ENCODE data around the gene RAB37.

Gene RAB37

GRCh38 chr17:74777901-74778515 is 41.0 kb downstream of the RAB37 start:
- no peak for DNase-seq (ENCODE audit: low spot score)

GRCh38 chr17:74778960-74779359 is 41.9 kb downstream of the RAB37 start:
- no peak for DNase-seq (ENCODE audit: low spot score)

GRCh38 chr17:74779501-74779900 is 42.4 kb downstream of the RAB37 start:
- DNase-seq (ENCODE audit: low spot score): no peak

DNA sequence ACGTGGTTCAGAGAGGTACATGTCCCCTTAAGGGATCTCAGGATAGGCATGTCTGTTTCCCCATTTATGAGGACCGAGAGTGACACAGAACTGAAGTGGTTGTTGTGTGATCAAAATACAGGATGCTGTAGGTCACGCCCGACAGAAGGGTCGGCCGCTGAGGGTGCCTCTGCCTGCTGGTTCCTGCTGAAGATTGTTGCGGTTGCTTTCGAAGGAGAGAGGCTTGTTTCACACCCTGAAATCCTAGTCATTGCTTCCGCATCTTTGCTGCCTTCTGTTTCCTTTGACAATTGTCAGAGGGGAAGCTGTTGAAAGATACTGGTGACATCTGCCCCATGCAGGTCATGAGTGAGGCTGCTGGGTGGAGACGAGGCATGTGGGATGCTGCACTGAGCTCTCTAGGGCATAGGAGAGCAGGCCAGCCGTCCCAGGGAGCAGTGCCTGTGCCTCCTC is 42.9 kb downstream of the RAB37 start:
- peak; percentile 1 for DNase-seq (ENCODE audit: low spot score)

GRCh38 chr17:74780443-74781238 is 43.6 kb downstream of the RAB37 start:
- peak; percentile 68 for DNase-seq (ENCODE audit: low spot score)

DNA sequence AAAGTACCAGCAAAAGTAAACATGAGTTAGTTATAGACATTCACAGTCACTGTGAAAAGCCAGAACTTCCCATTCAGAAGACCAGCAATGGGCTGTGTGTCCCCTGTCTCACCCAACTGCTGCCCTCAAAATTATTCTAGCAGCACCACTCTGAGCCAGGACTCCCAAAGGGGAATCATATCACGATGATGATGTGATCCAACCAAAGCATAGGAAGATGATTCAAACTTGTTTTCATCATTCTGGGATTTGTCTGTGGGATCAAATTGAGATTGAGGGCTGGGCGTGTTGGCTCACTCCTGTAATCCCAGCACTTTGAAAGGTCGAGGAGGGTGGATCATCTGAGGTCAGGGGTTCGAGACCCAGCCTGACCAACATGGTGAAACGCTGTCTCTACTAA is 45.5 kb downstream of the RAB37 start:
- DNase-seq (ENCODE audit: low spot score): no peak

GRCh38 chr17:74784125-74784810 is 47.2 kb downstream of the RAB37 start:
- DNase-seq (ENCODE audit: low spot score): no peak

GRCh38 chr17:74785096-74785980 is 48.3 kb downstream of the RAB37 start:
- DNase-seq (ENCODE audit: low spot score): no peak

DNA sequence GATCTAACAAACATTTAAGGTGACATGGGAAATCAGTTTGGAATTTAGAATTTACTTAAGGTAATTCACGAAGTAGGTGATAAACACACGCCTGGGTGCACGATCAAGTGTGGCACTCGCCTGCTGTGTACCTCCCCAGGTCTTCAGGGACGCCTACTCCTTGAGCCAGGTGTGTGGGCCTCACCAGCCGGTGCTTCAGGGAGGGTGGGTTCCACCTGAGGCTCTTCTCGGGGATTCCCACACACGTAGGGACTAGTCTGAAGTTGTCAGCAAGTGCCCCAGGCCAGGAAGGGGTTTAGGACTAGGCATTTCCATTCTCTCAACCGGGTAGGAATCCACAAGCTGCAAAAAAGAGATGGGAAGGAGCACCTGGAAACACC is 48.9 kb downstream of the RAB37 start:
- no peak for DNase-seq (ENCODE audit: low spot score)

DNA sequence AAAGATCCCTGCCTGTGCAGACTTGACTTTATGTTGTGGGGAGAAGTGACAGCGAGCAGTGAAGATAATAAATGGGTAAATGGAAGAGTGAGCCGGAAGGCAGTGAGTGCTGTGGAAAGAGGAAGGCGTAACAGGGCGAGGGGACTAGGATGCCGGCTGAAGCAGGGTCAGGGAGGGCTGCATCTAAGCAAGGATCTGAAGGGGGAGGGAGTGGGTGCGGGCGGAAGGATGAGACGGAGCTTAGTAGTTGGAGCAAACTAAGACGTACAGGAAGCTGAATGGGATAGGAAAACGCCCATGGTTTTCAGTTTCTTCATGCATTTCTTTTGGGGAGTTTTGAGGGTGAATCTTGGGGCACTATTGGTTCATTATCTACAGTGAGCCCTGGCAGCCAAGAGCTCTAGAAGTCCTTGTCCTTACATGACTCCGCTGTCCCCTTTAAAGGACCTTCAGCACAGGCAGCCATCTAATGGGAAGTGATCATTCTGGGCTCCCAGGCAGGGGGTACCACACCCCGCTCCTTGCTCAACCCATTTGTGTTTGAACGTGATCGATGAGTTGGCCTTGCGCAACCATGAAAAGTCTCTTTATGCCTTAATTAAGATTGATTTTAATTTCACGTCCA is 49.5 kb downstream of the RAB37 start:
- no peak for DNase-seq (ENCODE audit: low spot score)

GRCh38 chr17:74790161-74791058 is 53.4 kb downstream of the RAB37 start:
- peak; percentile 5 for DNase-seq (ENCODE audit: low spot score)

GRCh38 chr17:74792586-74793105 is 55.6 kb downstream of the RAB37 start:
- no peak for DNase-seq (ENCODE audit: low spot score)

DNA sequence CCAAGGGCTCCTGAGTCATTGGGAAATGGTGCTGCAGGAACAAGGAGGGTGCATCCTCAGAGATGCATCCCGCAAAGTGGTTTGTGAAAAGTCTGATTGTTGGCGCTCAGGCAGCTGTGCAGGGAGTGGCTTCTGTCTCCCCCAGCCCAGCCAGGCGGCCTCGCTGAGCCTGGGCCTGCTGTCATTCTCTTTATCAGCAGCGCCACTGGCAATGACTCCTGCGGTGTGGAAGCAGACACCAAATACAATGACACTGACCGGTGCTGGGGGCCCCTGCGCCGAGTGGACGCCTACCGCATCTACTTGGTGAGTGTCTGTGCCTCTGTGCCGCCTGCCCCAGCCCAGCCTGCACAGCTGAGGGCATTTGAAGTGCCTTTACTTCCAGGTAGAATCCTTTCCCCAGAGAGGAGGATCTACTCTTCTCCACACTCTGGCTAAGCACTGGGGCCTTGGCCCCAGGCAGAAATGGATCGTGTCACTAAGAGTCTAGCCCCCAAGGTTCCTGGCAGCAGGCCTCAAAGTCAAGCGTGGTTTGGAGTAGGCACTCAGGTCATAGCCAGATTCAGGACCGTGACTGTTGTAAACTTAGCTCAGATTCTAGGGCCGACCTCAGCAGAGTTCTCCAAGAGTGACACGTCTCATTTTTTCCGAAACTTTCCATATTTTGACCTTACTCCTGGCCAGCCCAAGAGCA is 58.4 kb downstream of the RAB37 start:
- no peak for DNase-seq (ENCODE audit: low spot score)

GRCh38 chr17:74796211-74796610 is 59.2 kb downstream of the RAB37 start:
- DNase-seq (ENCODE audit: low spot score): peak; percentile 88

DNA sequence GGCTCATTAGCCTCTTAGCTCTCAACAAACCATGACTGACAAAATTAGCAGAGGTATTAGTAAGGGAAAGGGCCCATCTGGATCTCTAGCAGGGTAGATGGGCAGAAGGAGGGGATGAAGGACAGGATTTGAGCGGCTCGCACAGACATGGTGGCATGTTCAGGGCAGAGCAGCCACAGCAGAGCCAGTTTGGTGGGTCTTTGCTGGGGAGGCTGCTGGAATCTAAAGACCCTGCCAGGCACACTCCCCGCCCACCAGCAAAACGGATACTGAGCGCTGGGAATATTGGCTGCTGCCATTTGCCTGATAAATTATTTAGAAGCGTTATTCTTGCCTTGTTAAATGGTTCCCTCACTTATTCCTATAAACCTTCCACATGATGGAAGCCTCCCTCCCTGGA is 59.8 kb downstream of the RAB37 start:
- DNase-seq (ENCODE audit: low spot score): no peak
